ENCODE results near the gene PTPN13.

Gene PTPN13

DNA sequence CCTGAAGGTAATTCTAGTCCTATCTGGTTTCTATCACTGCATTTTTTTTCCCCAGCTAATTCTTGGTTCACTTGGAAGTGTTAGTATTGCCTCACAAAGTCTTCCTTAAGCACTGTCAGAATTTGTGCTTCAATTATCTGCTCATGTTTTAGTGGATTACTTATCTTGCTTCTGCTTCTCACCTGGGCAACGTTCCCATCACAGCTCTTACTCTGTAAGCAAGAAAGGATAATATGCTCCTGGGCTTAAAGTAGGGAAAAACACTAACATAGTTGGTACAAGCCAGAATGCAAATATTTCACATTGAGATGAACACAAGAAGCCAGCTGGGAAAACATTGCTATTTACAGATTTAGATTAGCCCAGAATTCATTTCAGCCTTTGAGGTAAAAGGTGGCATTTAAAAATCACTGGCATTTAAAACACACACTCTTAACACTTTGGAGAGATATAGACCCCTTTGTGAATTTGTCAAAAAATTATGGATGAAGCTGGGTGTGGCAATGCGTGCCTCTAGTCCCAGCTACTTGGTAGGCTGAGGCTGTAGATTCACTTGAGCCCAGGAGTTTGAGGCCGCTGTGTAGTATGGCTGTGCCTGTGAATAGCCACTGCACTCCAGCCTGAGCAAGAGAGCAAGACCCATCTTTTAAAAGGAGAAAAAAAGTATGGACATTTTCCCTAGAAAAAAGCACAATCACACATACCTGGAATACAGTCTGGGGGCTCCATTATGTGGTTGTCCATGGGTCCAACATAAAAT, 6.6 kb upstream of the PTPN13 start:
- DNase-seq (ENCODE audit: low read depth in 2 of 2): no peak

DNA sequence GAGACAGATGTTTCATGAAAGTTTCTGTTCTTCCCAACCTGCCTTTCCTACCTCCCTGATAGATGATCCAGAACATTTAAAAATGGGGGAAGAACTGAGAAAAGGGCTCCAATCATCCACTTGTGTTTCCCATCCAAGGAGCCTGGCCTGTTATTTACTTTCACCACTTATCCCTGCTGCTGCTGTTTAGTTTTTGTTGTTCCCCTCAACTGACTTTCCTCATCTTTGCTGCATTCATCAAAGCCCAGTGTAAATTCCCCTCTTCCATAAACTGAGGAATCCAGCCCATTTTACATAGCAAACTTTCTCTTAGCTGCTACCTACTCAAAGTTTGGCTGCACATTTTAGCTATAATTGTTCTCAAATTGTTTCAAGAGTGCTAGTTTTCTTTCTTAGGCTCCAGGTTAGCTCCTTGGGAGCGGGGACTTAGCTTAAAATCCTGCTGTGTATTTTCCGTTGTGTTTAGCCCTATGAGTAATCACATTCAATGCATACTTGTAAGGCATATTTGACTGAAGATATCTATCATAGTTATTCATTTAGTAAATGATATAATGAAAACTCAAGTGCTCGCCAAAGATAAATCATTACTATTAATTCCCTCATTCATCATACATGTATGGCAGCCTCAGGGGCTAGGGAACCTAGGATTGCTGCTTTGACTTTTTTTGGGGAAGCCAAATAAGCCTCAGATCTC, 1.4 kb upstream of the PTPN13 start:
- DNase-seq (ENCODE audit: low read depth in 2 of 2): no peak

DNA sequence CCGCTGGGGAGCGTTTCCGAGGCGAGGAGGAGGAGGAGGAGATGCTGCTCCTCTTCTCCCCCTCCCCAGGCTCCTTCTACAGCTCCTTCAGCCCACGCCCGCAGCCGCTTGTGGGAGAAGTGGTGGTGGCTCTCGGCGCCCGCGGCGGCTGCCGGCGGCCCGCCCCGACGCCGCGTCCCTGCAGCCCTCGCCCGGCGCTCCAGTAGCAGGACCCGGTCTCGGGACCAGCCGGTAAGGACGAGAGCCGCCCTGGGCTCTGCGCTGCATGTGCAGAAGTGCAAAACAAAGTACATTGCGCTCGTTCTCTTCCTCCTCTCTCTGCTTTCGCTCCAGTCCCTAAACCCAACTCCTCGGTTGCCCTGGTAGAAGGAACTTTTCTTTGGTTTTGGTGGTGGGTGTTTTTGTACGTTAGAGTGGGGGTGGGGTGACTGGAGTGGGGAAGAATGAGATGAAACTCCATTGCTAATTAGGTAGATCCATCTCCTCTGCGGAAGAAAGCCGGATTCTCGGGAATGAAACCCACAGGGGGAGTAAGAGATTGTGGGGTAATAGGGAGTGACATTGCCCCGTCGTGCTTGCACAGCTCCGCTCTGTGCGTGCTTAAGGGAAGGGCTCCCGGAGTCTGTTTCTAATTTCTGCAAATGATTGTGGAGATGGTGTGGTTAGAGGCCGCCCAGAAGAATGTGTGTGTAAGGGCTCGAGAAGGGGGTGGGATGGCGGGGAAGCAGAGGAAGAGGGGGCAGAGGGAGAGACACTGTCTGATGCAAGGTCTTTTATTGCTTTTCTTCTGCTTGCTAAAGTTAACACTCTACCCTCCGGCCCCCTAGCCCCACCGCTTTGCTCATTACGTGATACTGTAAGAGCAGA, 677 bp downstream of the PTPN13 start:
- no peak for DNase-seq (ENCODE audit: low read depth in 2 of 2)

DNA sequence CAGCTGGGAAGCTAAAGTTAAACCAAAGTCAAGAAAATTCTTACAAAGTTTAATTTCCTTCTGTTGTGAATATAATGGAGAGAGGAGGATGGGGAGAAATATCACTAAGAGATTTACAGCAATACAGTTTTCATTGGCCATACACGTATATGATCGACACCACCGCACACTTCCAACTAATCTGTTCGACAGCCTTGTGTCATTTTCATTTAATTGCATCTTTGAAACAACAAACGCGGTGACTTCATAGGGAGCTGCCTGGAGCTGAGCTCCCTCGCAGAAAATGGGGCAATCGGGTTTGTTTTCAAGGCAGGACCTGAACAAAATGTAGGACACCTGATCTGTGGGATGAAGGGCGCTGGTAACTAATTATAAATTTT, 1.3 kb downstream of the PTPN13 start:
- no peak for DNase-seq (ENCODE audit: low read depth in 2 of 2)

DNA sequence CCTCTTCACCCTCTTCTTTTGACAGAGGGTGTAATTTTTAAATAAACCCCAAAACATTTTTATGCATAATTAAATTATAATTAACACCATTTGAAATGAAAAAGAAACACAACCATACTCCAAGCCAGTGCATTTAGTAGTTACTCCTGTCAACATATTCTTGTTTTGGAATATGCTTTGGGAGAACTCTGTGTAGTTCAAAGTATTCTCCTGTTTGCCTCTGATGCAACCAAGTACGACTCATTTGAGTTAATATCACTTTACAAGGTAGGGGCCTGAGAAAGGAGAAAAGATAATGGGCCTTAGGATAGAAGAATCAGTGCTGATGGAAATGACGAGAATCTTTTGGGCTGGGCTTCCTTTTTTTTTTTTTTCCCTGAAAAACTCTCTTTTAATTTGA, 2.7 kb downstream of the PTPN13 start:
- DNase-seq (ENCODE audit: low read depth in 2 of 2): no peak

DNA sequence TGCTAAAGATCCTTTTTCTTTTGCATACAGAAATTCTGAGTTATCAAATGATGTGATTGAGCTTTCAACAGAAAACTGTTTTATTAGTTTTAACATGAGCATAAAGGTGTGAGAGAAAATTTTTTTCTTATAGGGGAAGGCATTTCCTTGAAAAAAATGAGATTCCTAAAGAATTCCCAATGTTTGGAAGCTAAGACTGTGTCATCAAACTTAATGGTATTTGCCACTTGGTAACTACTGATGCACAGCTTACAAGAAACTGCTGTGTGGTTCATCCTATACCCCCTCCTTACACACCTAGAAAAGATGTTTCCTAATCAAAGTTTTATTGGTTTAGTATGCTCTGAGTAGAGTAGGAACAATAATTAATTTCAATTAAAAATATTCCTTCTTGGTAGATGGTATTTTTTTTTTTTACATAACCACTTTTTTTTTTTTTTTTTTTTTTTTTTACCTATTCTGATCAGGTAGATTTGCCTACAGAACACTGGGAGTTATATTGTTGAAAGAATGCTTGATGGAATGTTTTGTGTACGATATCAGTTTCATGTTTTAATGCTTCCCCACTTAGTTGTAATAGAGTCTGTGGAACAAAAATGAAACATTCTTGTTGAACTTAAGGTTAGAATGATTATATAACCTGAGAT, 6.0 kb downstream of the PTPN13 start:
- DNase-seq (ENCODE audit: low read depth in 2 of 2): no peak

DNA sequence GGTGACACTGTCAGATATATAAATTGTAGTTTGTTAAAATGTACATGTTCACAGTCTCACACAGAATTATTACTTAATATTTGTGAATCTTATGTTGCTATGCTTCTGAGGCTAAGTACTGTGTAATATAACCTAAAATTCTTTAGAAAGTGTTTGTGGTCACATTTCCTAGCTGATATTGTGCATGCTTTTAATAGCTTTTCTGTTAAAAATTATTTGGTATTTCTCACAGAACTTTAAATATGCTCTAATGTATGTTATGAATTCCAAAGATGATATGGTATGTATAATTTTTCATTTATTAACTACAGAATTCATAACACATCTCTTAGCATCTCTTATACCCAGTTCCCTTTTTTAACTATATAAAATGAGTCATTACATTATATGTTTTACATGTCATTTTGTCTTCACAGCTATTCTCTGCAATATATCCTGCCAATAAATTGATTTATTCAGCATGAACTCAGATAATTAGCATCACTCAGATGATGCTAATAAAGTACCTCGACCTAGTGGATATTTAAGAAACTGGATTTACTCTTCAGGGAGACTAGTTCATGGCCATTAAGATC, 9.3 kb downstream of the PTPN13 start:
- DNase-seq (ENCODE audit: low read depth in 2 of 2): no peak

DNA sequence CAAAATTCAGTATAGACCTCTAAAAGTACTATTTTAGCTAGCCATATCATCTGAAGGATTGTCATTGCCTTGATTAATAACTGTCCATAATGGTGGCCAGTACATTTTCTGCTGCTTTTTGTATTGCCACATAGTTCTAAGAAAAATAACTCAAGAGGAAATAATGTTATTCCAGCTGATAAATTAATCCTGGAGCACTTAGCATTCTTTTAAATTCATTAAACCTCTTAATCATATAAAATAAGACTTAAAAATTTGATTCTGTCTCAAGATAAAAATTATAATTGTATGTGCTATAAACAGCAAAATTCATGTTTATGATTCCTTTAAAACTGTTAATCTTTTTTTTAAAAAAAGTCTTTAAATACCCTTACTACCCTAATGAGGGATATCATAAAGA, 12.7 kb downstream of the PTPN13 start:
- no peak for DNase-seq (ENCODE audit: low read depth in 2 of 2)

DNA sequence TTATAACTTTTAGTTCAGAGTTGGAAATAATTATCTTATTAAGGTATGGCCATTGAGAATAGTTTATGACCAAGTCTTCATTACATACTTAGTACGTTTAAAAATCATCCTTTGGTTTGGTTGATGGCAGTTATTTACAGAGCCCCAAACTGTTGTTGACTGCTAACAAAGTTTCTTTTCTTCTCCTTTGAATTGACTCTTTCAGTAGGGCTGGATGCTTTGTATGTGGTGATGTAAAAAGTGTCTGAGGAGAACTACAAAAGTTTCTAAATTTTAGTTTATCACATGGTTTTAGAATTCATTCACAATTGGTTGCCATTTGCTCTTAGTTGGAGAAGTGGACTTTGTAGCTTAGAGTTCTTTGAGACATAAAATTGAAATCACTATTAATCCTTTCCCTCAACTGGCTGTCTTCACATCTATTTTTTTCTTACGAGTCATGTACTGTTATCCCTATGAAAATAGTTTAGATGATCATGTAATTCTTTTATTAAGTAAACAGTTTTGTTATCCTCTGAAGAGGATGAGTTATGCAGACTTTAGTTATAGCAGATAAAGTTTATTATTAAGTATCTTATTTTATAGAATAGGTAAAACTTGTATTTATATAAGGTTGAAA, 14.8 kb downstream of the PTPN13 start:
- no peak for DNase-seq (ENCODE audit: low read depth in 2 of 2)

DNA sequence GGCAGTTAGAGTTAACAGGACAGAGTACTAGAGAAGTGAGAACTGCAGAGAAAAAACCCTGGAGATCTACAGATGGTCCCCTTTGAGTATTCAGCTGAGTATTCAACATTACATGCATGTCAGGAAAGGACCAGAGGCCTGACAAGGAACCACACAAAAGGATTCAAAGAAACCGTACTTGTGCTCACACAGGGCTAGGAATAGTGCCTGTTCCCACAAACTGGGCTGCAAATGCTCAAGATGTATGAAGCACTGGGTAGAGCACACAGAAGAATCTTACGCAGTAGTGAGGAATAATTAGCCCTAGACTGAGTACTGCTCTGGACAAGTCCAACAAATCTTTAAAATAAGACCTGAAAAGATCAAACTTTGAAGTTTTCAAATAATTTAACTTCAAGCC, 17.6 kb downstream of the PTPN13 start:
- DNase-seq (ENCODE audit: low read depth in 2 of 2): no peak

DNA sequence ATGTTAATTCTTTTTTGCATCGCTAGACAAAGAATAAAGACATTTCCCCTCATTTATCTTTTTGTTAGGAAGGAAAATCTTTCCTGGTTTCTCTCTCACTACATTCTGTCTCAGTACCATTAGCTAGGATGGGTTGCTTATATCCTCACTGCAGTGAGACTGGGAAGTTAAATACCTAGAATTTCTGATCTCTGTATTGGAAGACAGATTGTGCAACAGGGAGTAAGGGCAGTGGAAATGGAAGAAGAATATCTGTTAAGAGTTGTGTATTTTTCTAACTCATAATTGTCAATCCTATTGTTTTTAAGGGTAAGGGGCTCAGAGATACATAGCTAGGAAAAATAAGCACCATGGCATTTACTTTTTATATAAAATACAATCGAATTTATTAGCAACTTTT, 19.6 kb downstream of the PTPN13 start:
- no peak for DNase-seq (ENCODE audit: low read depth in 2 of 2)

DNA sequence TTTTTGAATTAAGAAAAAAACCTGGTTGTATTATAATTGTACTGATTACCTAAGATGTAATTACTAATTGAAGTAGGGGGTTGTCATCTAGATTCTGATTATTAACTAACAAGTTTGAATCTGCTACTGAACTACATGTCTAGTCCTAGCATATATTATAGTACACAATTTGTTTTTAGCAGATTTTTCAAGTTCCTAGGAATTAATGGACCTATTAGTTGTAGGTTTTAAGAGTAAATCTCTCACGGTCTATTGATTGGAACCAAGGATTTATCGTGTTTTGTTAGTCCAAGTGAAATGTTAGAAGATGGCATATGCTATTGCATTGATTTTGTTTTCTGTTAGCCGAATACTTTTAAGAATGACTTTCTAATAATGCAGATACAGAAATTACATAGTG, 20.8 kb downstream of the PTPN13 start:
- no peak for DNase-seq (ENCODE audit: low read depth in 2 of 2)

DNA sequence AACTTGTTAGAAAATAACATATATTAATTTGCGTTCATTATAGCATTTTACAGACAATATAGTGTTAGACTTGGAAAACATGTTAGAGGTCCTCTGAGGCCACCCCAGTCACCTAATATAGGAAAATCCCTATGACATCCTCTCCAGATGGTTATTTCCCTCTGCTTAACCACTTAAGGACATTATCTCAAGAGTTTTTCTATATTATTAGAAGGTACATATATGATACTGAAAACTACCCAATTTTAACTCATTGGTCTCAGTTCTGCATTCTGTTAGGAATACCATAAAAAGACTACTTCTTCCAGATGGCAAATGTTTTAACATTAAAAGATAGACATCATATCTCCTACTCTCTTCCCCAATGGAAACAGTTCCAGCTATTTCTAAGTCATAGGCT, 21.4 kb downstream of the PTPN13 start:
- no peak for DNase-seq (ENCODE audit: low read depth in 2 of 2)

DNA sequence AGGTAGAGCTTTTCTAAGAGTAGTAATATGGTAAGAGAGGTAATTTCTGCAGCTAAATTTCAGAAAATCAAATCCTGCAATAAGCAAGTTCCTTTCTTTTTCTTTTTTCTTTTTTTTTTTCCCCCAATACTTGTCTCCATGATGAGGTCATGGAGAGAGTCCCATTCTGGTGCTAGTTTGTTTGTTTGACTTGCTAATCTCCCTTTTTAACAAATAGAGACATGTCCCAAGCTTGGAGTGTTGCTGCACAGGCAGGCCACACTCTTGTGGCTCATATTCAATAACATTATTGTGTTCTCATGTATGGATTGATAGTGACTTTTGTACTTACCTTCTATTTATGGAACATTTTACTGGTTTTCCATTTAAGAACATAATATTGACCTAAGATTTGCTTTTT, 25.5 kb downstream of the PTPN13 start:
- no peak for DNase-seq (ENCODE audit: low read depth in 2 of 2)

DNA sequence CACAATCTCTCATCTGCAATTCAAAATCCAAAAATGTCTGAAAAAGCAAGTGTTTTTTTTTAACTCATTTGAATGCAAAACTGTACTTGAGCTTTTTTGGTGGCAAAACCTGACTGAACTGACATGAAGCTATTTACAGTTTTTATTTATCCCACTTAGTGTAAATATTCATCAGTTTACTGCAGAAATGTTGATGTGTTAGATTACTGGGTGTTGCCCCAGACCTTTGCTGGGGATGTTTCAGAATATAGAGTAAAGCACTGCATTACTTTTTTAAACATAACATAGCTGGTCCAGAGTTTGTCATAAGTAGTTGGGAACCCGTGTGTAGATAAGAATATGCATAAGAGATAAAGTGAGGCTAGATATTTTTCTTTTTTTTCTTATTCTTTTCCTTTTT, 27.3 kb downstream of the PTPN13 start:
- DNase-seq (ENCODE audit: low read depth in 2 of 2): no peak

DNA sequence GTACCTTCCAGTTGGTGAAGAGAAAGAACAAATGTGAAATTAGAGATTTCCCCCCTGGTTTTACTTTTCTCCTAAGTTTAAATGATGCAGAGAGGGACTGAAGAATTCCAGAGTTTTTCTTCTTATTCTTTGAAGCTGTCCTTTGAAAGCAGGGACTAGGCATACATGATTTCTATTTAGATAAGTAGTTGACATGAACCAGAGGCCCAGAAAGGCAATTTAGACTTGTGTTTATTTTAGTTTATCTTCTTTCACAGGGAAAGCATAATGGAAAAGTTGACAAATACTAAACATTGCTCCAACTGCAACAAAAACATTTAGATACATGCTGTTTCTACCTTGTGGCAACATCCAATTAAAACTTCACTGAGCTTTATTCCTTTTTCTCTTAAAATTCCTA, 32.0 kb downstream of the PTPN13 start:
- DNase-seq (ENCODE audit: low read depth in 2 of 2): no peak

DNA sequence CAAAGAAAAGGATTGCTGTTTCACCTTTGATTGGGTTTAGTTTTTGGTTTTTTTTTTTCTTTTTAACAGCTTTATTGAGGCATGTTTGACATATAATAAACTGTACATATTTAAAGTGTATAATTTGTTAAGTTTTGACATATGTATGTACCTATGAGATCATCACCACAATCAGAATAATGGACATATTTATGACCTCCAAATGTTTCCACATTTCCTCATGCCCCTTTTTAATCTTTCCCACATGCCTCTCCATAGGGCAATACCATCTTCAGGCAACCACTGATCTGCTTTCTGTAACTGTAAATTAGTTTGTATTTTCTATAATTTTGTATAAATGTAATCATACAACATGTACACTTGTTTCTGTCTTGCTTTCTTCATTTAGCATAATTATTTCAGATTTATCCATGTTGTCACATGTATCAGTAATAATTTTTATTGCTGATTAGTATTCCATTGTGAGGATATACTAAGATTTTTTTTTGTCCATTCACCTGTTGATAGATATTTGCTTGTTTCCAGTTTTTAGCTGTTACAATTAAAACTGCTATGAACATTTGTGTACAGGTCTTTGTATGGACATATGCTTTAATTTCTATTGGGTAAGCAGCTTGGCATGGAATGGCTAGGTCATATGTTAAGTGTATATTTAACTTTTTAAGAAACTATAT, 33.5 kb downstream of the PTPN13 start:
- DNase-seq (ENCODE audit: low read depth in 2 of 2): no peak

DNA sequence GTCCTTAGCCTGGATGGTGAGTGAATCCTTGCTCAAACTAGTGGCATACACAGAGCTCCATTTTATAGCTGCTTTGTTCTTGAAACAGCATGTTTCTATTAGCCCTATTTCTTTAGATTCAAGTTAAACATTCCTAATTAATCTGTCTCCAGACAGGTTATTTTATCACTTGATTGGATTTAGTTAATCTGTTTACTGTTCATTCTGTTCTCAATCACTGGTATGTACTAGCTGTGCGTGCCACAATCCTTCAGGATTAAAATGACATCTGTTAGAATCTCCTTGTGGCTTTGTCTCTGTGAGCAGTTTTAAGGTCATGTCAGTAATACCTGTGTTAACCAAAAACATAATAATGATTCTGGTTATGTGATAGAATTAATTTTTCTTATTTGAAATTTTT, 36.5 kb downstream of the PTPN13 start:
- DNase-seq (ENCODE audit: low read depth in 2 of 2): no peak

DNA sequence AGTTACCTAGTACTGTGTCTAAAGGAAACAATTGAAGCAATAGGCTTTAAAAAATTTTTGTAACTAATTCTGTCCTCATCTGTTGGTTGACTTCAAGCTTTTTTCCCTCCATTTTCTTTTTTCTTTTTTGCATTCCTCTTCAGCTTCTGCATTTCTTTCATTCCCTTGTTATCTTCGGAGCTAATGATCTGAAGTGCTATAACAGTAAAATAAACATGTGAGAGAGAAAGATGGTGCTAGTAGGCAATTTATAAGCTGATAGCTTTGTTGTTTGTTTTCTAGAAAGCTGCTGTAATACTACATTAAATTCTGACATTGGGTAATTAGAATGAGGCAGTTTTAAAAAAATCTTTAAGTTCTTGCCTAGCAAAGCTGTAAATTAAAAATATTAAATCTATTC, 37.1 kb downstream of the PTPN13 start:
- DNase-seq (ENCODE audit: low read depth in 2 of 2): no peak

DNA sequence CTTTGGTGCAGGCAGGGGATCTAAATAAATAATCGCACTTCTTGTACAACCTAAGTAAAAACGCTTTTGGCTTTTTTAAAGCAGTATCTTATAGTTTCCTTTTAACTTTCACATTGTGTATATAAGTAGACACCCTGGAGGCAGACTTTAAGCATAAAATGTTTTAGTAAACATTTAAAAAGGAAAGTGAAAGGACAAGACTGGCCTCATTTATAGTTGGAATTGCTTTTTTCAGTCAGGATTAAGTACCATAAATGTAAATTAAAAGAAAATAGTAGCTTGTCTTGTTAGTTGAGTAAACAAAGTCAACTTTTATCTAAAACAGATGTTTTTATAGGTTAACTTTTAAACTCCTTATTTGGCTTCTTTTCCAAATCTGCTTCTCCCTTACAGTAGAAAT, 39.7 kb downstream of the PTPN13 start:
- DNase-seq (ENCODE audit: low read depth in 2 of 2): no peak

DNA sequence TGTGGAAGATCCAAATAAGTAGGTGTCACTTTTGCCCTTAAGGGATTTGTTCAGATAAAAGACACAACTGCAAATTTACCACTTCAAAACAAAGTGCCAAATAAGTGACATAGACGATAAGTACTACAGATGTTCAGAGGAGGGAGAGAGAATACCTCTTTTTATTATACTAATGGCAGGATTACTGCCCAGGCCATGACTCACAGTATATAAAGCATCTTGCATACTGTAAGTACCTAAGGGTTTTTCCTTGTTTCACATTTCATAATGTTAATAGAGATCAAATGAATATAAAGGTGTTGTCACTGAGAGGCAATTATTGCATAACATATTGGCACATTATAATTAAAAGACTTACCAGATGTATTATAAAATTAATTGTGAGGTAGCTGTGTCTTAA, 46.4 kb downstream of the PTPN13 start:
- DNase-seq (ENCODE audit: low read depth in 2 of 2): no peak
